HepG2 (cell line): Measurements from ENCODE around the gene ARL15. TPM values are rescaled to one million over a fixed set of nuclear protein-coding genes. Genes with fewer than 3 reads are reported as not detected.

Source experiments
- ATAC-seq: fragments of 200-7000 bp; cut with Tn5 transposase; 3 replicates; pipeline ENCODE4 v1.9.1; 2020; ENCODE audit warnings: mild to moderate bottlenecking, moderate library complexity
- BruUV-seq: library from RNA; stranded (reverse); fragments of 400-500 nt; replicated peaks from 2 replicates; lab custom pipeline; 2021; lab: Mats Ljungman, UMichigan
- CTCF ChIA-PET: fragments of 300-600 bp; formaldehyde crosslinking; extraction: SDS; loops from one replicate; lab custom pipeline; 2021; ENCODE audit warnings: low total read pairs, inconsistent platforms, low intra/inter-chr PET ratio; lab: Yijun Ruan, JAX
- POLR2A ChIA-PET: fragments of 350-600 bp; sonication (Branson Sonifier 250); formaldehyde crosslinking; loops from one replicate; lab custom pipeline; 2020; ENCODE audit warnings: antibody characterized with exemption, inconsistent platforms; lab: Yijun Ruan, JAX
- DNase-seq: peaks from one replicate; pipeline ENCODE4 v3.0.0-alpha.2; 2015; ENCODE audit warnings: low spot score
- FAIRE-seq: peaks from 3 replicates; lab custom pipeline; 2011; peaks lifted over from hg19 to GRCh38; lab: Jason Lieb, UNC
- H2AFZ ChIP-seq: one replicate; pipeline ENCODE4 v1.6.1; 2011; ENCODE audit warnings: low read length, inconsistent platforms
- H3K27ac ChIP-seq: fragments of 300-600 bp; 3 replicates; pipeline ENCODE4 v1.8.0; 2011; ENCODE audit warnings: mixed run types, mild to moderate bottlenecking, mixed read lengths, low read length, inconsistent platforms; ENCODE audit not compliant: insufficient read depth; ENCODE audit errors: extremely low read length
- H3K27me3 ChIP-seq, 2 experiments: fragments of 200-600 bp in 1 of 2; 2 replicates in 1 of 2; 3 replicates in 1 of 2; pipeline versions ENCODE4 v1.6.0 to v1.8.0; 2011; ENCODE audit warnings: low read length in 2 of 2, mild to moderate bottlenecking in 2 of 2, moderate library complexity in 2 of 2, inconsistent platforms in 1 of 2; ENCODE audit not compliant: insufficient read depth in 2 of 2, control insufficient read depth in 1 of 2
- H3K36me3 ChIP-seq, 2 experiments: fragments of 200-600 bp in 1 of 2; replicated peaks in 1 of 2; 2 replicates in 1 of 2; 3 replicates in 1 of 2; pipeline versions ENCODE4 v1.5.1 to v1.8.0; 2011; ENCODE audit warnings: low read length in 2 of 2, inconsistent platforms in 1 of 2; ENCODE audit not compliant: insufficient read depth in 2 of 2, control insufficient read depth in 1 of 2
- H3K4me1 ChIP-seq: 2 replicates; pipeline ENCODE4 v1.5.1; 2012; ENCODE audit warnings: low read length, inconsistent platforms; ENCODE audit not compliant: insufficient read depth
- H3K4me2 ChIP-seq: 2 replicates; pipeline ENCODE4 v1.6.0; 2011; ENCODE audit warnings: low read depth, low read length, inconsistent platforms
- H3K4me3 ChIP-seq, 3 experiments: fragments of 200-600 bp in 1 of 3; sonication (generic), shearing (Covaris generic) in 1 of 3; replicated peaks in 1 of 3; 2 replicates each; pipeline ENCODE4 v1.5.1; 2011 to 2016; ENCODE audit warnings: low read length in 3 of 3, inconsistent platforms in 2 of 3, low read depth in 2 of 3, mild to moderate bottlenecking in 2 of 3, control low read depth in 1 of 3, mixed read lengths in 1 of 3; ENCODE audit not compliant: insufficient read depth in 1 of 3
- H3K79me2 ChIP-seq: one replicate; pipeline ENCODE4 v1.6.1; 2011; ENCODE audit warnings: low read length, inconsistent platforms; ENCODE audit not compliant: insufficient read depth
- H3K9ac ChIP-seq: 2 replicates; pipeline ENCODE4 v1.6.0; 2011; ENCODE audit warnings: mild to moderate bottlenecking, low read depth, low read length, inconsistent platforms; ENCODE audit not compliant: insufficient read depth
- H3K9me3 ChIP-seq: 2 replicates; pipeline ENCODE4 v1.5.1; 2012; ENCODE audit warnings: mild to moderate bottlenecking, low read length
- H4K20me1 ChIP-seq: 2 replicates; pipeline ENCODE4 v1.6.0; 2011; ENCODE audit warnings: inconsistent platforms, mild to moderate bottlenecking, low read length, moderate library complexity; ENCODE audit not compliant: insufficient read depth
- CHD2 ChIP-seq: IDR thresholded peaks from 2 replicates; pipeline ENCODE4 v1.6.1; 2011; ENCODE audit warnings: low read depth, low read length, improper control_type of control experiment
- MBD4 ChIP-seq: IDR thresholded peaks from 2 replicates; pipeline ENCODE4 v1.6.1; 2012; ENCODE audit warnings: low read length, inconsistent platforms, borderline replicate concordance
- NRL ChIP-seq: sonication (generic); formaldehyde crosslinking; IDR thresholded peaks from 2 replicates; pipeline ENCODE4 v1.5.0; 2020; ENCODE audit warnings: missing genetic modification reagents, mild to moderate bottlenecking, moderate library complexity, borderline replicate concordance
- PAF1 ChIP-seq: IDR thresholded peaks from 2 replicates; pipeline ENCODE4 v1.6.1; 2016; ENCODE audit warnings: missing genetic modification reagents, missing compliant biosample characterization
- RBM39 ChIP-seq: fragments of 200-400 bp; formaldehyde crosslinking; IDR thresholded peaks from one replicate; pipeline ENCODE4 v1.6.1; 2018; ENCODE audit warnings: antibody characterized with exemption, mild to moderate bottlenecking, low read depth, low read length; ENCODE audit not compliant: poor library complexity, severe bottlenecking
- SALL2 ChIP-seq: sonication (generic); formaldehyde crosslinking; IDR thresholded peaks from 2 replicates; pipeline ENCODE4 v1.8.1; 2023; ENCODE audit warnings: mild to moderate bottlenecking, missing genetic modification reagents, inconsistent platforms
- SRY ChIP-seq: sonication (generic); formaldehyde crosslinking; IDR thresholded peaks from 2 replicates; pipeline ENCODE4 v1.8.0; 2022; ENCODE audit warnings: mild to moderate bottlenecking, missing genetic modification reagents
- SYNCRIP ChIP-seq: fragments of 200-400 bp; formaldehyde crosslinking; IDR thresholded peaks from 2 replicates; pipeline ENCODE4 v1.6.1; 2018; ENCODE audit warnings: mild to moderate bottlenecking, low read depth, low read length; ENCODE audit not compliant: insufficient read depth
- WIZ ChIP-seq: sonication (generic); formaldehyde crosslinking; IDR thresholded peaks from 2 replicates; pipeline ENCODE4 v1.5.1; 2020; ENCODE audit warnings: mild to moderate bottlenecking, missing genetic modification reagents
- ZNF501 ChIP-seq: sonication (generic); formaldehyde crosslinking; IDR thresholded peaks from 2 replicates; pipeline ENCODE4 v1.5.1; 2020; ENCODE audit warnings: mild to moderate bottlenecking, moderate library complexity, missing genetic modification reagents
- ZNF556 ChIP-seq: sonication (generic); formaldehyde crosslinking; IDR thresholded peaks from 2 replicates; pipeline ENCODE4 v1.4.0; 2020; ENCODE audit warnings: mild to moderate bottlenecking, missing genetic modification reagents, borderline replicate concordance
- ZNF724P ChIP-seq: sonication (generic); formaldehyde crosslinking; IDR thresholded peaks from 2 replicates; pipeline ENCODE4 v1.8.0; 2022; ENCODE audit warnings: missing genetic modification reagents, borderline replicate concordance
- WGBS: methylation state at CpG from one replicate; pipeline ENCODE4 v1.1.6; 2017; ENCODE audit warnings: low lambda C conversion rate; 5-methylcytosine and 5-hydroxymethylcytosine counted together
- in situ Hi-C: cut with HindIII; loops from 2 replicates; pipeline ENCODE4 v1.10.0; 2017; ENCODE audit warnings: low pct_unique_long_range_greater_than_20kb; ENCODE audit not compliant: extremely low pct_ligation_motif_present
- intact Hi-C: fragments of 100-400 bp; cut with micrococcal nuclease; formaldehyde crosslinking; loops from one replicate; pipeline ENCODE4 v1.10.0; 2022; ENCODE audit not compliant: unreplicated experiment
- polyA plus RNA-seq, 8 experiments: library from polyadenylated mRNA; depleted of rRNA in 3 of 8; stranded (reverse) in 7 of 8; unstranded in 1 of 8; fragments of >200 nt; fragmentation: Illumina TruSeq in 4 of 8; extraction: Trizol in 4 of 8; gene quantifications; 2 replicates each; pipeline versions ENCODE4 v1.2.1 to v1.2.3, GENCODE V29; 2011 to 2016; ENCODE audit warnings: low read depth in 4 of 8, missing spikeins in 1 of 8, mixed read lengths in 1 of 8; ENCODE audit not compliant: insufficient read depth in 1 of 8
- total RNA-seq, 5 experiments: library from RNA; depleted of rRNA; stranded (reverse); fragments of >200 nt; fragmentation: Illumina TruSeq; extraction: Trizol; gene quantifications; 2 replicates each; pipeline ENCODE4 v1.2.3, GENCODE V29; 2016; ENCODE audit warnings: low read depth in 1 of 5
- TF ChIP-seq, protein P1 (sequence below): sonication (generic); formaldehyde crosslinking; IDR thresholded peaks from 2 replicates; pipeline ENCODE4 v1.4.0; 2020; ENCODE audit warnings: missing genetic modification reagents
- TF ChIP-seq, protein P2 (sequence below): sonication (generic); formaldehyde crosslinking; IDR thresholded peaks from 2 replicates; pipeline ENCODE4 v1.5.1; 2020; ENCODE audit warnings: mild to moderate bottlenecking, moderate library complexity, missing genetic modification reagents
- TF ChIP-seq, protein P3 (sequence below): sonication (generic); formaldehyde crosslinking; IDR thresholded peaks from 2 replicates; pipeline ENCODE4 v1.9.0; 2022; ENCODE audit warnings: missing genetic modification reagents, mild to moderate bottlenecking, borderline replicate concordance

Gene ARL15
- total and polyA plus RNA-seq, 2 of the 13 experiments (the other 11 are each of a cell fraction or from before 2014, with no cell fraction given): 2.5 to 7.7 TPM

DNA sequence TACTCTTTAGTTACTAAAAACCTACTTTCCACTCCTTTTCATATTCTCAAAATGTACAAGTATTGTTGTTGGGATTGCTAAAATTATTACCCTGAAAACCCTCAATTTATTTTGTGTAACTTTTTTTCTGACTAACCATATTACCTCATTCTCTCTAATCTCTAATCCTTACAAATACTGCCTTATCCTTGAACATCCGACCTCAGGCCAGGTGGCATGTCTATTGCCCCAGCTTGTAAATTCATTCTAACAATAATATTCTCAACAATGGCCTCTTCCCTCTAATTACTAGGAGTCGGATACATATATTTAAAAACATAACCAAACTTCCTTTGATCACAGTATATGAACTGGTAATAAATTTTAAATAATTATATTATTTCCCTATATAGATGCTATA, 25.8 kb downstream of the ARL15 start (continued):
- TF ChIP-seq, protein P1, sequence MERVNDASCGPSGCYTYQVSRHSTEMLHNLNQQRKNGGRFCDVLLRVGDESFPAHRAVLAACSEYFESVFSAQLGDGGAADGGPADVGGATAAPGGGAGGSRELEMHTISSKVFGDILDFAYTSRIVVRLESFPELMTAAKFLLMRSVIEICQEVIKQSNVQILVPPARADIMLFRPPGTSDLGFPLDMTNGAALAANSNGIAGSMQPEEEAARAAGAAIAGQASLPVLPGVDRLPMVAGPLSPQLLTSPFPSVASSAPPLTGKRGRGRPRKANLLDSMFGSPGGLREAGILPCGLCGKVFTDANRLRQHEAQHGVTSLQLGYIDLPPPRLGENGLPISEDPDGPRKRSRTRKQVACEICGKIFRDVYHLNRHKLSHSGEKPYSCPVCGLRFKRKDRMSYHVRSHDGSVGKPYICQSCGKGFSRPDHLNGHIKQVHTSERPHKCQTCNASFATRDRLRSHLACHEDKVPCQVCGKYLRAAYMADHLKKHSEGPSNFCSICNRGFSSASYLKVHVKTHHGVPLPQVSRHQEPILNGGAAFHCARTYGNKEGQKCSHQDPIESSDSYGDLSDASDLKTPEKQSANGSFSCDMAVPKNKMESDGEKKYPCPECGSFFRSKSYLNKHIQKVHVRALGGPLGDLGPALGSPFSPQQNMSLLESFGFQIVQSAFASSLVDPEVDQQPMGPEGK (CRISPR knock-in tag): no peak

DNA sequence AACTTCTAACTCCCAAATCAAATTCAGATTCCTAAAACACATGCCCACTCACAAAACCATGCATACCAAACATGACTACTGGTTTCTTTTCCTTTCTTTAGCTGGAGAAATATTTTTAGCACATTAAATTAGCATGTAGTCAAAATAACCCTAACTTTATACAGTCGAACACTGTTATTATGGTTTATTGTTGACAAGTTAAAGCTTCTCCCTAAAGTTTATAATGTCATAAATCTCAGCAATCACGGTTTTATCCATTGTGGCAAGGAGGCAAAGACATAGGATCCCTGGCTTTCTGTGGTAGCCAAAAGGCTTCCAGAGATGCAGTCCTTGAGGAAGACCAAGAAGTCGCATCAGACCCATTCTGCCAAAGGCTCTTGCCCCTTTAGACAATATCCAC, 27.5 kb downstream of the ARL15 start:
- ATAC-seq: no peak
- H3K79me2 ChIP-seq: no peaks in the 10 kb centered on the region

More for the DNA sequence above, 27.5 kb downstream of the ARL15 start:
- H4K20me1 ChIP-seq: no peaks in the 10 kb centered on the region
- no peaks in the 10 kb centered on the region for H3K9me3 ChIP-seq
- no peak for DNase-seq
- H2AFZ ChIP-seq: no peak overlapping the region
- H3K4me1 ChIP-seq: no peaks in the 10 kb centered on the region
- ChIA-PET CTCF (no interaction called here), POLR2A (no interaction called here)
- FAIRE-seq: no peak
- TF ChIP-seq, protein P2, sequence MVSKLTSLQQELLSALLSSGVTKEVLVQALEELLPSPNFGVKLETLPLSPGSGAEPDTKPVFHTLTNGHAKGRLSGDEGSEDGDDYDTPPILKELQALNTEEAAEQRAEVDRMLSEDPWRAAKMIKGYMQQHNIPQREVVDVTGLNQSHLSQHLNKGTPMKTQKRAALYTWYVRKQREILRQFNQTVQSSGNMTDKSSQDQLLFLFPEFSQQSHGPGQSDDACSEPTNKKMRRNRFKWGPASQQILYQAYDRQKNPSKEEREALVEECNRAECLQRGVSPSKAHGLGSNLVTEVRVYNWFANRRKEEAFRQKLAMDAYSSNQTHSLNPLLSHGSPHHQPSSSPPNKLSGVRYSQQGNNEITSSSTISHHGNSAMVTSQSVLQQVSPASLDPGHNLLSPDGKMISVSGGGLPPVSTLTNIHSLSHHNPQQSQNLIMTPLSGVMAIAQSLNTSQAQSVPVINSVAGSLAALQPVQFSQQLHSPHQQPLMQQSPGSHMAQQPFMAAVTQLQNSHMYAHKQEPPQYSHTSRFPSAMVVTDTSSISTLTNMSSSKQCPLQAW (CRISPR knock-in tag): no peak
- TF ChIP-seq CHD2 (no peak), PAF1 (no peak), MBD4 (no peak), SALL2 (CRISPR knock-in tag) (no peak), SYNCRIP (no peak), SRY (CRISPR knock-in tag) (no peak), ZNF724P (CRISPR knock-in tag) (no peak), ZNF501 (CRISPR knock-in tag) (no peak), WIZ (CRISPR knock-in tag) (no peak), NRL (CRISPR knock-in tag) (no peak), RBM39 (no peak), ZNF556 (CRISPR knock-in tag) (no peak)
- TF ChIP-seq, protein P3, sequence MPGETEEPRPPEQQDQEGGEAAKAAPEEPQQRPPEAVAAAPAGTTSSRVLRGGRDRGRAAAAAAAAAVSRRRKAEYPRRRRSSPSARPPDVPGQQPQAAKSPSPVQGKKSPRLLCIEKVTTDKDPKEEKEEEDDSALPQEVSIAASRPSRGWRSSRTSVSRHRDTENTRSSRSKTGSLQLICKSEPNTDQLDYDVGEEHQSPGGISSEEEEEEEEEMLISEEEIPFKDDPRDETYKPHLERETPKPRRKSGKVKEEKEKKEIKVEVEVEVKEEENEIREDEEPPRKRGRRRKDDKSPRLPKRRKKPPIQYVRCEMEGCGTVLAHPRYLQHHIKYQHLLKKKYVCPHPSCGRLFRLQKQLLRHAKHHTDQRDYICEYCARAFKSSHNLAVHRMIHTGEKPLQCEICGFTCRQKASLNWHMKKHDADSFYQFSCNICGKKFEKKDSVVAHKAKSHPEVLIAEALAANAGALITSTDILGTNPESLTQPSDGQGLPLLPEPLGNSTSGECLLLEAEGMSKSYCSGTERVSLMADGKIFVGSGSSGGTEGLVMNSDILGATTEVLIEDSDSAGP (CRISPR knock-in tag): no peak
- no peak overlapping the region for H3K4me3 ChIP-seq
- no peak overlapping the region for H3K9ac ChIP-seq
- in situ Hi-C loops (no loop called here), intact Hi-C loops (no loop called here)
- H3K4me2 ChIP-seq: no peak overlapping the region
- no peaks in the 10 kb centered on the region for H3K27me3 ChIP-seq
- BruUV-seq: no TSS peak
- no peak overlapping the region for H3K27ac ChIP-seq
- no peaks in the 10 kb centered on the region for H3K36me3 ChIP-seq
- WGBS: 68% methylated on average over 3 of the region's 3 CpGs
